Hepatocyte (in vitro differentiated cells): ENCODE results near the gene MCAT.

Source experiments
- CTCF ChIP-seq: fragments of 200-600 bp; sonication (generic); IDR thresholded peaks from 2 replicates; pipeline ENCODE4 v1.5.1; 2016; ENCODE audit warnings: antibody characterized with exemption, mild to moderate bottlenecking; ENCODE audit not compliant: poor library complexity
- EZH2 ChIP-seq: fragments of 200-600 bp; sonication (generic); IDR thresholded peaks from 2 replicates; pipeline ENCODE4 v1.6.1; 2016; ENCODE audit warnings: antibody characterized with exemption, mild to moderate bottlenecking, borderline replicate concordance
- EZH2phosphoT487 ChIP-seq: fragments of 200-600 bp; sonication (generic); IDR thresholded peaks from one replicate; pipeline ENCODE4 v1.6.1; 2018; ENCODE audit warnings: antibody characterized with exemption, mild to moderate bottlenecking, low read depth, moderate library complexity; ENCODE audit not compliant: unreplicated experiment, severe bottlenecking

DNA sequence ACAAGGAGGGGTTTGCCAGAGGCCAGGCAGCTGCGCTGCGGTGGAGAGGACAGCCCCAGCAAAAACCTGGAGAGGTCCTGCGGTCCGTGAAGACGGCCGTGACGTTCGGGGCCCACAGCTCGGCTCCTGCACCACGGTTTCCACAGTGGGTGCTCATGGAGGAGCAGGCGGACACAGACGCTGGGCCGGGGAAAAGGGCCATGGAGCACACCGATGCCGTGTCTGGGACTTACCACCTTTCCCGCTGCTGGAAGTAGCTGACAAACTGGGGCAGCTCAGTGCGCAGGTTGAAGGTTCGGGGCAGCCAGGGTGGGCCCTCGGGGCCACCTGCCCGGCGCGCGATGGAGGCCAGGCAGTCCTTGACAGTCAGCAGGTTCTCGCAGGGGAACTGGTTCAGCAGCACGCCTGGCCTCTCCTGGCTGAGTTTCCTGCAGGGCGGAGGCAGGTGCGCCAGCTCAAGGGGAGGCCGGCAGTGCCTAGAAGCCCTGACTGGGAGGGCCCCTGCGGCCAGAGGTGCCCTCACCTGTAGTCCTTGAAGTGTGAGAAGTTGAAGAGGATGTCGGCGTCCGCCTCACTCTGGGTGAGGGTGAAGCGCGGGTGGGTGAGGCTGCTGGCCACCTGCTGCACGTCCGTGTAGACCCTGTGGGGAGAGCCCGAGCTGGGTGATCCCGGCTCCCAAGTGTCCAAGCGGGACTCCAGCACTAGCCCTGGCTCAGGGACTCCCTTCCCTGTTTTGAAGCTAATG is 30.9 kb upstream of the MCAT start:
- TF ChIP-seq EZH2: no peak
- no peak for TF ChIP-seq CTCF
- TF ChIP-seq EZH2phosphoT487: no peak
